Fibroblast of skin of right biceps (primary cell): ENCODE data around the gene TSNAX.

Experiments used
- DNase-seq: peaks from one replicate; pipeline ENCODE4 v3.0.0-alpha.2; 2013

The TSNAX gene

GRCh38 chr1:231604276-231604621, 75.8 kb downstream of the TSNAX start:
- no peak for DNase-seq

- DNase-seq = no peak
These were observed 77.0 kb downstream of the TSNAX start for GRCh38 chr1:231605149-231606100.

- no peak for DNase-seq
These were observed 78.2 kb downstream of the TSNAX start for GRCh38 chr1:231606712-231607111.

- DNase-seq = no peak
These were observed 81.9 kb downstream of the TSNAX start for GRCh38 chr1:231610388-231610787.

GRCh38 chr1:231611111-231611510, 82.6 kb downstream of the TSNAX start:
- no peak for DNase-seq

- DNase-seq = no peak
These were observed 83.4 kb downstream of the TSNAX start for GRCh38 chr1:231611851-231612250.

GRCh38 chr1:231612393-231613089, 84.1 kb downstream of the TSNAX start:
- no peak for DNase-seq

GRCh38 chr1:231613419-231614349, 85.2 kb downstream of the TSNAX start:
- no peak for DNase-seq
